A549 (cell line): ENCODE measurements around the gene SUMF1. TPM values are rescaled to one million over a fixed set of nuclear protein-coding genes. Genes with fewer than 3 reads are reported as not detected.

ENCODE experiments used
- ATAC-seq, 2 experiments: fragments of 200-7000 bp in 1 of 2; fragments of >200 bp in 1 of 2; cut with Nextera tagmentation in 1 of 2; cut with Tn5 transposase in 1 of 2; 3 replicates each; pipeline versions ENCODE4 v1.8.0 to v1.9.1; 2018 to 2020; ENCODE audit warnings: mild to moderate bottlenecking in 1 of 2, moderate library complexity in 1 of 2
- CTCF ChIA-PET: fragments of 300-600 bp; sonication (Branson Sonifier 250); formaldehyde crosslinking; extraction: SDS; loops from one replicate; lab custom pipeline; 2021; ENCODE audit warnings: antibody characterized with exemption, inconsistent platforms; lab: Yijun Ruan, JAX
- POLR2A ChIA-PET: fragments of 350-600 bp; formaldehyde crosslinking; extraction: SDS; loops from one replicate; lab custom pipeline; 2021; ENCODE audit warnings: antibody characterized with exemption, inconsistent platforms; lab: Yijun Ruan, JAX
- DNase-seq, 2 experiments: peaks; one replicate each; pipeline versions ENCODE4 v3.0.0 to v3.0.0-alpha.2; 2011 to 2016; ENCODE audit warnings: low read depth in 1 of 2, low spot score in 1 of 2
- FAIRE-seq: peaks from 2 replicates; lab custom pipeline; 2011; peaks lifted over from hg19 to GRCh38; lab: Jason Lieb, UNC
- H3K27ac ChIP-seq, 2 experiments: fragments of >200 bp; sonication (Bioruptor Twin); formaldehyde crosslinking; 3 replicates each; pipeline ENCODE4 v1.5.1; 2016 to 2017
- H3K4me1 ChIP-seq: fragments of >200 bp; sonication (Bioruptor Twin); formaldehyde crosslinking; 3 replicates; pipeline ENCODE4 v1.6.1; 2016
- H3K4me2 ChIP-seq: fragments of >200 bp; sonication (Bioruptor Twin); formaldehyde crosslinking; 3 replicates; pipeline ENCODE4 v1.6.1; 2016
- H3K4me3 ChIP-seq: fragments of >200 bp; sonication (Bioruptor Twin); formaldehyde crosslinking; 3 replicates; pipeline ENCODE4 v1.5.1; 2016
- H3K9me3 ChIP-seq: fragments of >200 bp; sonication (Bioruptor Twin); formaldehyde crosslinking; 3 replicates; pipeline ENCODE4 v1.6.1; 2016
- BCL3 ChIP-seq: fragments of >200 bp; sonication (Bioruptor Twin); formaldehyde crosslinking; IDR thresholded peaks from 3 replicates; pipeline ENCODE4 v1.6.1; 2016
- CBX2 ChIP-seq: fragments of 200-600 bp; sonication (generic); IDR thresholded peaks from 2 replicates; pipeline ENCODE4 v1.6.1; 2016; ENCODE audit warnings: low read depth, mild to moderate bottlenecking, borderline replicate concordance
- CHD4 ChIP-seq: fragments of 200-600 bp; sonication (generic); IDR thresholded peaks from 2 replicates; pipeline ENCODE4 v1.6.1; 2016; ENCODE audit warnings: antibody characterized with exemption, mild to moderate bottlenecking, borderline replicate concordance
- EHF ChIP-seq: fragments of 250-450 bp; sonication (Bioruptor Pico); IDR thresholded peaks from 2 replicates; pipeline ENCODE4 v1.5.0; 2020; ENCODE audit warnings: mild to moderate bottlenecking
- EHMT2 ChIP-seq: fragments of 200-600 bp; sonication (generic); IDR thresholded peaks from 2 replicates; pipeline ENCODE4 v1.6.1; 2016; ENCODE audit warnings: antibody characterized with exemption, low read depth, mild to moderate bottlenecking, moderate library complexity
- ELK1 ChIP-seq: fragments of 150-350 bp; IDR thresholded peaks from 2 replicates; pipeline ENCODE4 v1.6.1; 2014; ENCODE audit warnings: low read depth, mild to moderate bottlenecking, low read length
- ESRRA ChIP-seq: fragments of 150-350 bp; IDR thresholded peaks from 2 replicates; pipeline ENCODE4 v1.6.1; 2014; ENCODE audit warnings: mild to moderate bottlenecking, low read length, borderline replicate concordance
- FOSL2 ChIP-seq, 2 experiments: fragments of 450-650 bp in 1 of 2; fragments of >200 bp in 1 of 2; sonication (Bioruptor Twin) in 1 of 2; formaldehyde crosslinking; IDR thresholded peaks; 2 replicates each; pipeline versions ENCODE4 v1.5.0 to v1.6.1; 2016 to 2020; ENCODE audit warnings: mild to moderate bottlenecking in 1 of 2, moderate library complexity in 1 of 2
- HMGXB4 ChIP-seq: fragments of 250-450 bp; sonication (Bioruptor Pico); IDR thresholded peaks from 2 replicates; pipeline ENCODE4 v1.5.0; 2021; ENCODE audit warnings: mild to moderate bottlenecking, moderate library complexity, borderline replicate concordance
- JUN ChIP-seq, 2 experiments: fragments of >200 bp; sonication (Bioruptor Twin); formaldehyde crosslinking; IDR thresholded peaks; 2 replicates in 1 of 2; 3 replicates in 1 of 2; pipeline ENCODE4 v1.6.1; 2016 to 2017
- JUNB ChIP-seq: fragments of >200 bp; sonication (Bioruptor Twin); formaldehyde crosslinking; IDR thresholded peaks from 2 replicates; pipeline ENCODE4 v1.6.1; 2016
- KDM5A ChIP-seq: fragments of 200-600 bp; sonication (generic); IDR thresholded peaks from 2 replicates; pipeline ENCODE4 v1.6.1; 2016; ENCODE audit warnings: antibody characterized with exemption, mild to moderate bottlenecking
- MAFK ChIP-seq: fragments of 450-650 bp; IDR thresholded peaks from 2 replicates; pipeline ENCODE4 v1.6.1; 2014; ENCODE audit not compliant: partially characterized antibody
- MAX ChIP-seq: IDR thresholded peaks from 2 replicates; pipeline ENCODE4 v1.6.1; 2012
- NPAS2 ChIP-seq: fragments of 250-450 bp; sonication (Bioruptor Pico); IDR thresholded peaks from 2 replicates; pipeline ENCODE4 v1.8.0; 2022; ENCODE audit warnings: mild to moderate bottlenecking, moderate library complexity, borderline replicate concordance
- NR3C1 ChIP-seq: fragments of >200 bp; sonication (Bioruptor Twin); formaldehyde crosslinking; IDR thresholded peaks from 3 replicates; pipeline ENCODE4 v1.6.1; 2017
- PBX3 ChIP-seq: IDR thresholded peaks from 2 replicates; pipeline ENCODE4 v1.6.1; 2012
- POLR2A ChIP-seq: IDR thresholded peaks from 2 replicates; pipeline ENCODE4 v1.6.1; 2012; ENCODE audit warnings: mild to moderate bottlenecking, low read length
- RAD21 ChIP-seq, 2 experiments: fragments of >200 bp in 1 of 2; sonication (Bioruptor Twin) in 1 of 2; formaldehyde crosslinking in 1 of 2; IDR thresholded peaks in 1 of 2; conservative IDR thresholded peaks in 1 of 2; 2 replicates in 1 of 2; 3 replicates in 1 of 2; pipeline ENCODE4 v1.6.1; 2012 to 2018; ENCODE audit warnings: inconsistent platforms in 1 of 2
- RCOR1 ChIP-seq: fragments of 150-350 bp; IDR thresholded peaks from 2 replicates; pipeline ENCODE4 v1.6.1; 2014; ENCODE audit warnings: antibody characterized with exemption, low read length, low read depth
- REST ChIP-seq: fragments of 200-600 bp; sonication (generic); IDR thresholded peaks from 2 replicates; pipeline ENCODE4 v1.6.1; 2016; ENCODE audit warnings: antibody characterized with exemption, mild to moderate bottlenecking, moderate library complexity
- RFX5 ChIP-seq: fragments of 450-650 bp; IDR thresholded peaks from 2 replicates; pipeline ENCODE4 v1.7.1; 2014; ENCODE audit warnings: antibody characterized with exemption, mild to moderate bottlenecking, moderate library complexity
- SMC3 ChIP-seq: fragments of >200 bp; sonication (Bioruptor Twin); formaldehyde crosslinking; IDR thresholded peaks from 3 replicates; pipeline ENCODE4 v1.6.1; 2018; ENCODE audit warnings: inconsistent platforms
- TFCP2L1 ChIP-seq: fragments of 250-450 bp; sonication (Bioruptor Pico); IDR thresholded peaks from 2 replicates; pipeline ENCODE4 v1.5.0; 2021; ENCODE audit warnings: mild to moderate bottlenecking
- TP53 ChIP-seq: fragments of 250-450 bp; sonication (Bioruptor Pico); IDR thresholded peaks from 2 replicates; pipeline ENCODE4 v1.5.0; 2021; ENCODE audit warnings: mild to moderate bottlenecking, moderate library complexity
- USF2 ChIP-seq: fragments of 450-650 bp; IDR thresholded peaks from 2 replicates; pipeline ENCODE4 v1.6.1; 2014; ENCODE audit warnings: antibody characterized with exemption
- ZFP36 ChIP-seq: fragments of 450-650 bp; IDR thresholded peaks from 2 replicates; pipeline ENCODE4 v1.6.1; 2014; ENCODE audit warnings: borderline replicate concordance; ENCODE audit not compliant: partially characterized antibody
- WGBS: methylation state at CpG from one replicate; pipeline ENCODE4 v1.1.6; 2017; ENCODE audit errors: missing lambda C conversion rate; 5-methylcytosine and 5-hydroxymethylcytosine counted together
- polyA plus RNA-seq, 4 experiments: library from polyadenylated mRNA; depleted of rRNA in 3 of 4; stranded (reverse); fragments of >200 nt; fragmentation: RNase III in 1 of 4; extraction: RNeasy Plus Mini Kit Qiagen cat#74134 plus additional on column Dnase treatment in 1 of 4; gene quantifications; 2 replicates in 3 of 4; 3 replicates in 1 of 4; pipeline ENCODE4 v1.2.3, GENCODE V29; 2011 to 2017

The SUMF1 gene
- polyA plus RNA-seq, 2 of the 4 experiments (the other 2 are of a cell fraction), result 20.9 to 25.4 TPM

GRCh38 chr3:4326868-4327267, 140.2 kb downstream of the SUMF1 start:
- WGBS, result 23% methylated on average over 1 of the region's 1 CpG
- Histone ChIP-seq H3K4me3 (no peak overlapping the region), H3K27ac (no peak overlapping the region), H3K4me1 (no peaks in the 10 kb centered on the region), H3K9me3 (no peaks in the 10 kb centered on the region), H3K4me2 (no peak overlapping the region)
- ATAC-seq (no peak), FAIRE-seq (no peak), DNase-seq (no peak)
- ChIA-PET CTCF (interaction anchor here (1.5 kb wide), 1 partner anchor 12 kb away, joined by 5 read pairs; no protein-coding TSS in a partner anchor), POLR2A (no interaction called here)
- TF ChIP-seq RCOR1 (no peak), HMGXB4 (CRISPR knock-in tag) (no peak), MAFK (no peak), ELK1 (no peak), TFCP2L1 (CRISPR knock-in tag) (no peak), BCL3 (no peak), ZFP36 (no peak), MAX (no peak), KDM5A (no peak), REST (no peak), ESRRA (no peak), JUNB (no peak), EHF (CRISPR knock-in tag) (no peak)

- Histone ChIP-seq H3K27ac (no peak overlapping the region), H3K4me3 (no peak overlapping the region), H3K4me1 (no peaks in the 10 kb centered on the region), H3K9me3 (no peaks in the 10 kb centered on the region), H3K4me2 (no peak overlapping the region)
- FAIRE-seq (no peak), ATAC-seq (no peak), DNase-seq (no peak)
- WGBS, result 52% methylated on average over 3 of the region's 3 CpGs
- ChIA-PET CTCF (no interaction called here), POLR2A (no interaction called here)
- TF ChIP-seq RAD21 (conservative IDR thresholded peaks at IDR 0.05 in 1 of 2, IDR thresholded peaks at IDR 0.05 in 1 of 2), result no peak
- no peak for TF ChIP-seq KDM5A
- TF ChIP-seq NPAS2 (CRISPR knock-in tag), result no peak
- TF ChIP-seq POLR2A, result no peak
- no peak for TF ChIP-seq FOSL2 (IDR thresholded peaks at IDR 0.05)
- TF ChIP-seq FOSL2 (CRISPR knock-in tag; IDR thresholded peaks at IDR 0.05), result no peak
- no peak for TF ChIP-seq RFX5
- TF ChIP-seq CBX2, result no peak
- no peak for TF ChIP-seq TP53 (CRISPR knock-in tag)
- TF ChIP-seq MAX, result no peak
- no peak for TF ChIP-seq SMC3
- no peak for TF ChIP-seq EHMT2
- TF ChIP-seq USF2, result no peak
- no peak for TF ChIP-seq JUN (IDR thresholded peaks at IDR 0.05)
- TF ChIP-seq CHD4, result no peak
- no peak for TF ChIP-seq NR3C1
- no peak for TF ChIP-seq PBX3
These were observed 143.6 kb downstream of the SUMF1 start for GRCh38 chr3:4323246-4324027.
